NCI-H2171 (cell line): ENCODE results near the gene PDXK.

Source experiments
- DNase-seq: peaks from one replicate; lab custom pipeline; 2025; lab: John Stamatoyannopoulos, UW

PDXK gene

DNA sequence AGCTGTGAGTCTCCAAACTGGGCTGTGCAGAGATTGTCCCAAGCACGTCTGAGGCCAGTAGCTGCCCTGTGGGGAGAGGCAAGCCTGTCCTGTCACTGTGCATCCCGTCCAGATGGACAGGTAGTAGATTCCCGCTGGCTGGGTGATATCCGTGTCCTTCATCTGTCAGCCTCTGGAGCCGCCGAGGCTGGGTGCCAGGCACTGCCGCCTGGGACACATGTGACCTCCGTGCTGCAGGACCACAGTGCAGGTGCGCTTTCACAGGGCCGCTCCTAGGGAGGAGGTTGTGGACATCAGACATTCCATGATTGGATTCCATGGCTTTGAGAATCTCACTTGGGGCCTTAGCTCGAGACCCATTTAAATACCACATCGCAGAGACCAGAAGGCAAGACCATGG, 4.7 kb downstream of the PDXK start:
- no peak for DNase-seq

DNA sequence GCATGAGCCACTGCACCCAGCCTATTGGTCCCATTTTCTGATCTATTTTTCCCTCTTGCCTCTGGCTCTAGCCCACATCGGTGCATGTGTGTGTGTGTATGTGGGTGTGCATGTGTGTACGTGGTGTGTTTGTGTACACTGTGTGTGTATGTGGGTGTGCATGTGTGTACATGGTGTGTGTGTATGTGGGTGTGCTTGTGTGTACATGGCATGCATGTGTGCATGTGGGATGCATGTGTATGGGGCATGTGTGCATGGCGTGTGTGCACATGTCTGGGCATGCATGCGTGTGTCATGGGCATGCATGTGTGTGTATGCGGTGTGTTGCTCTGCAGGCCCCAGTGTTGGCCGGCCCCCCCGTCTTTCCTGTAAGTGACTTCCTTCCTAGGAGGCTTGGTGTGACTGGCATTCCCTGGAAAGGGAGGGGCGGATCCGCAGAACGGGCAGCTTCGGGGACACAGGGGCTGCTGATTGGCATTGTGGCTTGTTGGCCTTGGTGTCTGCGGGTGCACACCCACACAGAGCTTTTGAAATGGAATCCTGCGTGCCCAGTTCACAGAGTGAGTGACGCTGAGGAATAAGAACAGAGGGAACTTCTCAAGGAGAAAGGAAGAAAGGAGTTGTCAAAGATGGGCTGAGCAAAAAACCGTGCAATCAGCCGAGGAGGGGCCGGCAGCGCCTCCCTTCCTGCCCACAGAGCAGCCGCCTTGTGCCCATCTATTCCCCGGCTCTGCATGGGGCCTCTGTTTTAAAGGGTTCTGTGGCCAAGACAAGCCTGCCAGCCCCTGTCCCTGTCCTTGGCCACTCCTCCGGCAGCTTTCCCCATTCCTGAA, 8.0 kb downstream of the PDXK start:
- DNase-seq, result no peak

GRCh38 chr21:43727519-43728153, 8.7 kb downstream of the PDXK start:
- no peak for DNase-seq

DNA sequence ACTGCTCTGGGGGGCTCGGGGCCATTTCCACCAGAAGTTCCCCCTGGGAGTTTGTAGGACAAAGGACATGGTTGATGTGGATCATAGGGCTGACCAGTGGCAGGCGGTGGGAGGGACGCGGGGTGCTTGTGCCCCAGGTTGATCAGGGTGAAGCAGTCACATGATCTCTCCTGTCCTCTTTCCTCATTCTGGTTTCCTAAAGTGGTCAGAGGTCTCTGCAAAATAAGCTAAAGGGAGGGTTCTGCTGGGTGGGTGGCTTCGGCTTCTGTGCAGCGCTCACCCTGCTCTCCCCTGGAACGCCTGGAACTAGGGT, 9.2 kb downstream of the PDXK start:
- DNase-seq, result no peak

DNA sequence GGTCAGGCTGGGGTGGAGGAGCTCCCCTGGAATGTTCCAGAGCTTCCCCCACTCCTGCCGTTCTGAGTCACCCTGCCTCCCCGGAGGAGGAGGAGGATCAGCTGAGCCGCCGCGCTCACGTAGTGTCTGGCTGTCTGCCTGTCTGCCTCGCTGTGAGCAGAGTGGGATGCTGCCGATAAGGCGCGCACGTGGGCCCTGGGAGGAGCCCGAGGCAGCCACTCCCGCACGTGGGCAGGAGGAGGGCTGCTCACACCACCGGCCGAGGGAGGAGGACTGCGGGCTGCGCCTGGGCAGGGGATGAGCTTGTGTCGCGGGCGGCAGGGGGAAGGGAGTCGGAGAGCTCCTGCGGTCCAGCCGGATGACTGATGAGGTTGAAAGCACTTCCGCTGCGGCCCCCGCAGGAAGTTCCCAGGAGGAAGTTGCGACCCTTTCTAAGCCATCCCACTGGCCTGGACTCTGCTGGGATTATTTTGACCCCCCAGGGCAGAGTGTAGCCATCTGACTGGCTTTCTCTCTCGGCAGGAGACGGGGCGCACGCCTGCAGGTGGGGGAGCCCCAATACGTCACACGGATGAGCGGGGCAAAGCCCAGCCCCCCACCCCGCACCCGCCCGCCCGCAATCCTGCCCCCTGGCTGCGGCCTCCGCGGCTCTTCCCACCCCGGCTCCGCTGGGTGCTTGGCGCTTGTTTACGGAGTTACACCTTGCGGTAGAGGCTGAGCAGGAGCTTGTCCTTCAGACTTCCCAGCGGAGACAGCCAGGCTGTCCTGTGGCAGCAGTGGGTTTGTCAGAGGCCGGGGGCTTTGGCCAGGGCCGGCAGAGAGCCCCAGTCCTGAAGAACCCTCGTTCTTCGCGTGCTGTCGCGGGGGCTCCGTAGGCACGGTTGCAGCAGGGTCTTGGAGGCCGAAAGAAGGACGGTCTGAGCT, 9.8 kb downstream of the PDXK start:
- DNase-seq, result peak; percentile 87

DNA sequence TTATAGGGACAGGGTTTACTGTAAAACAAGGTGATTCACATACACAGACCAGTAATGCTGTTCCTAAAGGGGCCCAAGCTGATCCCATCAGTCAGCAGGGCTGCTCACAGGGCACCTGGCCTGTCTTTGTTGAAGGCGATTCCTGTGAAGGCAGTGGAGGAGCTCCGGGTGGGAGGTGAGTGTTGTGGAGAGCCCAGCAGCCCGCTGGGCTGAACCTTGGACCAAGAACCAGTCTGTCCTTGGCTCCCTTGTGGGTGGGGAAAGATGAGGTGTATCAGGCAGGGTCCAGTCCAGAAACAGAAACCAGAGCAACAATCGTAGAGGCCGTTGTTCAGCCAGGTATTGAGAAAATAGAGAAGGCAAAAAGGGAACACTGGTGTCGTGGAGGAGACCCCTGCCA, 12.5 kb downstream of the PDXK start:
- DNase-seq, result no peak

DNA sequence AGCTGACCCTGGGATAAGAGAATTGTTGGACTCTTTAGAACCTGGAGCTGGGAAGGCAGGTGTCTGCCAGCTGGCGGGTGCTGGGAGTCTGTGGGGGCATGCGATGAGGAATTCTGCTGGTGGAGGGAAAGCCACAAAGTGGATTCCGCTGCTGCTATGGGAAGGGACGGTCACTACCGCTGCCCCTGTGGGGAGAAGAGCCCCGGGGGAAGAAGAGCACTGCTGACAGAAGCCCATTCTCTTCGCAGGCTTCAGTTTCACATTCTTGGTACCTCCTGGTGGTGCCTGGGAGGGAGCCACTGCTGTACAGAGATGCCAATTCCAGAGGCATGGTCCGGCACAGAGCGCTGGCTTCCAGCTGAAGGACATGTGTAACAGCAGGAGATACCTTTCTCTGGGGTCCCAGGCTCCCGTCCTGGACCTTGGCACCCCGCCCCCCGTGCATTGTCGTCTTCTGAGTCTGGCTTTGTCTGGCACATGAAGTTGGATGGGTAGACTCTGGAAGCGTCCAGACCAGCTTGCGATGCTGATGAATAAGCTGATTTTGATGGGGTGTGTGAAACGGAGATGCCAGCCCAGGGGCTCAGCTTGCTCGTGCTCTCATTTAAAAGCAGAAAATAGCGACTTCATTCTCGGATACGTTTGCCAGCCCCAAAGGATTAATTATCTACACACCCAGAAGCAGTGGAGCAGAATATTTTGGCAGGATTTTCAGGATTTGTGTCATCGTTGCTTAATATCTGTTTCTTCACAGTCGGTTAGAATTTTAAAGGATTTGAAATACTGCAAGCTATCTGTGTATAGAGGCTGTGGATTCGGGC, 13.2 kb downstream of the PDXK start:
- DNase-seq, result peak; percentile 52

DNA sequence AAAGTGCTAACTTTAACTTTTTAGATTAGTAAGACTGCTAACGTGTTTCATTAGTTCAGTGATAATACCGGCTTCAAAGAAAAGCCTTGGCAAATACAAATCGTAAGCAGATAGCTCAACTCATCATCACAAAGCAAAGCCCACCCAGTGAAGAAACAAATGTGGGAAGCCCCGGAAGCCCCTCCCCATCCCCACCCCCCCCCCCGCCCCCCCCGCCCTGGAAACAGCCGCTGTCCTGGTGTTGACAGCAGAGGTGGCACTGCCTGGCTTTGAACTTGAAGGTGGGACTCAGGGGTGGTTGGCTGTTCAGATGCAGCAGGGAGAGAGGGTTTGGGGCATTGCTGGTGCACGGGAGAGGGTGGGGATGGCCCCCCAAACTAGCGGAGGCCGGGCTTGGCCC, 14.1 kb downstream of the PDXK start:
- DNase-seq, result no peak

DNA sequence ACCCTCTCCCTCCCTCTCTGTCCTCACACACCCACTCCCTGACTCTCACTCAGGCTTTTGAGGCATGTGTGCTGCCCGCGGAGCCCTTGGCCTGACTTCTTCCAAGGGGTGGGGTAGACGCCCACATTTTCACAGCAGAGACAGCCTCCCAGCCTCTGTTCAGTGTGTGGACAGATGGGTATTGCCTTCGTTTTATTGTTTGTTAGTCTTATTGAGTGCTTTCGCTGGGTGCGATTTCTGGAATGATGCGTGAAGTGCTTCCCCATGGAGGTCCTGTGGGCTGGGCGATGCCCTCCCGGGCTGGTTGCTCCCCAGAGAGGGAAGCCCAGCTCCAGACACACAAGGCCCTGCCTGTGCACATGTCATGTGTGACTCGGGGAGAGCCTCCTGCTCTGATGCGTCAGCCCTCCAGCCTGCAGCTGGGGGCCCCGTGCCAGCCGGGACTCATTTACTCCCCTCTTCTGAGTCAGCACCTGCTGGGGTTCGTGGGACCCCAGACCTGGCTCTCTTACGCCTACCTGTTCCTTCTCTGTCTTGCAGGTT, 14.7 kb downstream of the PDXK start:
- peak; percentile 39 for DNase-seq

- DNase-seq, result no peak
These were observed 15.4 kb downstream of the PDXK start for GRCh38 chr21:43734131-43734927.

- DNase-seq, result no peak
These were observed 15.9 kb downstream of the PDXK start for GRCh38 chr21:43734928-43735229.

- DNase-seq, result no peak
These were observed 16.5 kb downstream of the PDXK start for GRCh38 chr21:43735236-43736091.

DNA sequence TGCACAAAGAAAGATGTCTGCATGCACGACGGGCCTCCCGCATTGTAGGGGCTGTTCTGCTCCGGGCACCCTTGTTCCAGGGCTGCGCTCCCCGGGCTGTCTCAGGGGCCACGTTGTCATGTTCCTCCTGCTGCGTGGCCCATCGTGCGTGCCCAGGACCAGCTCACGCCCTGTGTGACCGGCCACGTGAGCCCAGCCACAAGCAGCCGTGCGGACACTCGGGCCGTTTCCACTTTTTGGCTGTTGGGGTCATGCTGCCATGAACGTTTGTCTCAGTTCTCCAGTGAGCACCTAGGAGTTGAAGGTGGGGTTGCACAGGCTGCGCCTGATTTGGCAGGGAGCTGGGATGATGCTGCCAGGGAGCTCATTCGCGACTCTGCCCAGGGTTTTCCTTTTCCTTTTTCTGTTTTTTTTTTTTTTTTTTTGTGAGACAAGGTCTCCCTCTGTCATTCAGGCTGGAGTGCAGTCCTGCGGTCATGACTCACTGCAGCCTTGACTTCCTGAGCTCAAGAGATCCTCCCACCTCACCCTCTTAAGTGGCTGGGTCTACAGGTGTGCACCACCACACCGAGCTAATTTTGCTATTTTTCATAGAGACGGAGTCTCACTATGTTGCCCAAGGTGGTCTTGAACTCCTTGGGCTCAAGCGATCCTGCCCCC, 17.4 kb downstream of the PDXK start:
- no peak for DNase-seq

- no peak for DNase-seq
These were observed 18.4 kb downstream of the PDXK start for GRCh38 chr21:43737158-43737950.

- no peak for DNase-seq
These were observed 20.9 kb downstream of the PDXK start for GRCh38 chr21:43739621-43740435.

DNA sequence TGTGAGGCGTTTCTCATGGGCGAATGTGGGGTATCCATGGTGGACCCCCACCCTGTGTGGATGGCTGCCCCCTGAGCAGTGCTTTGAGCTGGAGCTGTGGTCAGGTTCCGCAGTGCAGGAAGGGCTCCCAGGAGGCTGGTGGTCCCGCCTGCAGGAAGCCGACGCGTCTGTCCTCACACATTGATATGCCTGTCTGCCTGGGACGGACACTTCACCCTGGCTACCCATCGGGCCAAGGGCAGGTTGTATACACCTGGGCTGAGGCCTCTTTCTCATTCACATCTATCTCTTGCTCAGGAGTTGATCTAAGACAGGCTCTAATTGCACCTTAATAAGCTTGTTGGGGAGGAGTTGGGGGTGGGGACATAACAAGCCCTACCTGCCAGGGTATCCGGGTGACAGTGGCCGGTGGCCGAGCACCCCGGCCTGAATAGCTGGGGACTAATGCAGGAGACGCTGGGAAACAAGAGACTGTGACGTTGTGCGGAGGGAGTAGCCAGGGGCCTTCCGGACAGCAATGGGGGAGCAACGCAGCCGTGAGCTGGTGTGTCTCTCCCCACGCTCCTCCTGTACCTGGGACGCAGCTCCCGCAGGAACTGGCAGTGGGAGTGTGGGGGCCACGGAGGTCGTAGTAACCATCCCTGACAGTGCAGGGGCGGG, 21.7 kb downstream of the PDXK start:
- no peak for DNase-seq

- DNase-seq, result no peak
These were observed 22.6 kb downstream of the PDXK start for GRCh38 chr21:43741423-43742096.
